CD14-positive monocyte (primary cell): ENCODE results near the gene CDK4. TPM values are rescaled to one million over a fixed set of nuclear protein-coding genes. Genes with fewer than 3 reads are reported as not detected.

Experiments used
- DNase-seq, 3 donors: peaks; one replicate each; pipeline ENCODE4 v3.0.0-alpha.2; 2011 to 2022
- H2AFZ ChIP-seq: 2 replicates; pipeline ENCODE4 v1.6.0; 2012; ENCODE audit warnings: mild to moderate bottlenecking, low read depth, low read length, inconsistent platforms; ENCODE audit not compliant: insufficient read depth, poor library complexity, severe bottlenecking
- H3K27ac ChIP-seq, 2 donors: 1 replicate in 1 of 2; 2 replicates in 1 of 2; pipeline ENCODE4 v1.5.1; 2012 to 2013; ENCODE audit warnings: low read length in 2 of 2, control low read depth in 1 of 2, inconsistent platforms in 1 of 2, low read depth in 1 of 2, mild to moderate bottlenecking in 1 of 2
- H3K27me3 ChIP-seq, 2 donors: one replicate each; pipeline versions ENCODE4 v1.6.0 to v1.6.1; 2011 to 2013; ENCODE audit warnings: low read length in 2 of 2; ENCODE audit not compliant: control insufficient read depth in 2 of 2, insufficient read depth in 2 of 2
- H3K36me3 ChIP-seq, 2 donors: replicated peaks in 1 of 2; 1 replicate in 1 of 2; 2 replicates in 1 of 2; pipeline versions ENCODE4 v1.5.1 to v1.6.1; 2012 to 2013; ENCODE audit warnings: low read length in 2 of 2, control low read depth in 1 of 2, inconsistent platforms in 1 of 2, mild to moderate bottlenecking in 1 of 2; ENCODE audit not compliant: insufficient read depth in 2 of 2, control insufficient read depth in 1 of 2
- H3K4me1 ChIP-seq, 2 donors: 1 replicate in 1 of 2; 2 replicates in 1 of 2; pipeline versions ENCODE4 v1.5.1 to v1.6.1; 2012 to 2013; ENCODE audit warnings: low read length in 2 of 2, control low read depth in 1 of 2, inconsistent platforms in 1 of 2, mild to moderate bottlenecking in 1 of 2, moderate library complexity in 1 of 2; ENCODE audit not compliant: insufficient read depth in 2 of 2, control insufficient read depth in 1 of 2
- H3K4me2 ChIP-seq: replicated peaks from 2 replicates; pipeline ENCODE3; 2012; ENCODE audit warnings: low read length, moderate library complexity, mild to moderate bottlenecking; ENCODE audit not compliant: poor library complexity, severe bottlenecking; ENCODE audit errors: extremely low read depth
- H3K4me3 ChIP-seq, 3 experiments: fragments of 200-600 bp in 1 of 3; sonication (generic) in 1 of 3; replicated peaks in 1 of 3; 1 replicate in 2 of 3; 2 replicates in 1 of 3; pipeline ENCODE4 v1.5.1; 2011 to 2013; ENCODE audit warnings: low read length in 3 of 3, mild to moderate bottlenecking in 3 of 3, control low read depth in 2 of 3, low read depth in 2 of 3, inconsistent platforms in 1 of 3, moderate library complexity in 1 of 3
- H3K79me2 ChIP-seq: 2 replicates; pipeline ENCODE4 v1.6.0; 2012; ENCODE audit warnings: mild to moderate bottlenecking, control low read depth, inconsistent platforms, low read length, moderate library complexity; ENCODE audit not compliant: insufficient read depth
- H3K9ac ChIP-seq: 2 replicates; pipeline ENCODE4 v1.6.0; 2017; ENCODE audit warnings: low read length, mild to moderate bottlenecking; ENCODE audit not compliant: insufficient read depth, poor library complexity, severe bottlenecking
- H3K9me3 ChIP-seq, 2 donors: replicated peaks in 1 of 2; 1 replicate in 1 of 2; 2 replicates in 1 of 2; pipeline versions ENCODE4 v1.5.1 to v1.6.1; 2012 to 2013; ENCODE audit warnings: low read length in 2 of 2, control low read depth in 1 of 2; ENCODE audit not compliant: control insufficient read depth in 1 of 2, insufficient read depth in 1 of 2
- H4K20me1 ChIP-seq: 2 replicates; pipeline ENCODE4 v1.6.0; 2012; ENCODE audit warnings: mild to moderate bottlenecking, low read length, control low read depth, moderate library complexity; ENCODE audit not compliant: insufficient read depth
- H3K27ac Mint-ChIP-seq, 7 donors: one replicate each; pipeline ENCODE4 v1.8.0; 2020; ENCODE audit warnings: mild to moderate bottlenecking in 7 of 7, mixed read lengths in 7 of 7, moderate library complexity in 6 of 7, inconsistent platforms in 2 of 7
- H3K27me3 Mint-ChIP-seq, 3 donors: one replicate each; pipeline ENCODE4 v1.8.0; 2021 to 2022; ENCODE audit warnings: low read depth in 3 of 3, mild to moderate bottlenecking in 3 of 3, mixed read lengths in 3 of 3, moderate library complexity in 3 of 3, inconsistent platforms in 1 of 3
- H3K36me3 Mint-ChIP-seq, 2 donors: one replicate each; pipeline ENCODE4 v1.8.0; 2020; ENCODE audit warnings: mixed read lengths in 2 of 2, inconsistent platforms in 1 of 2, mild to moderate bottlenecking in 1 of 2
- H3K4me1 Mint-ChIP-seq: one replicate; pipeline ENCODE4 v1.8.0; 2020; ENCODE audit warnings: mild to moderate bottlenecking, mixed read lengths
- H3K4me3 Mint-ChIP-seq, 2 donors: one replicate each; pipeline ENCODE4 v1.8.0; 2020; ENCODE audit warnings: mild to moderate bottlenecking in 2 of 2, mixed read lengths in 2 of 2, moderate library complexity in 1 of 2
- H3K9me3 Mint-ChIP-seq, 7 donors: one replicate each; pipeline ENCODE4 v1.8.0; 2020 to 2022; ENCODE audit warnings: mixed read lengths in 7 of 7, mild to moderate bottlenecking in 6 of 7, moderate library complexity in 6 of 7, inconsistent platforms in 2 of 7
- CTCF ChIP-seq: fragments of 200-600 bp; IDR thresholded peaks from one replicate; pipeline ENCODE4 v1.8.0; 2022; ENCODE audit warnings: antibody characterized with exemption, mild to moderate bottlenecking
- WGBS: methylation state at CpG from one replicate; pipeline ENCODE4 v1.1.5; 2013; ENCODE audit warnings: missing lambda C conversion rate; ENCODE audit not compliant: insufficient coverage; 5-methylcytosine and 5-hydroxymethylcytosine counted together
- intact Hi-C, 2 donors: fragments of 100-400 bp; cut with micrococcal nuclease; formaldehyde crosslinking; loops; one replicate each; pipeline versions ENCODE4 v1.15.0 to v1.15.1; 2023
- polyA plus RNA-seq, 3 donors: library from polyadenylated mRNA; depleted of rRNA in 1 of 3; unstranded in 2 of 3; stranded (reverse) in 1 of 3; fragments of 300-500 nt in 2 of 3; fragments of >200 nt in 1 of 3; fragmentation: Illumina TruSeq in 2 of 3; gene quantifications; 1 replicate in 2 of 3; 2 replicates in 1 of 3; pipeline ENCODE4 v1.2.3, GENCODE V29; 2012 to 2021

CDK4 gene
- polyA plus RNA-seq, 3 donors, result 26.2 to 38.4 (median 27.4) TPM

- no peak overlapping the region for H3K4me3 Mint-ChIP-seq
- H3K4me2 ChIP-seq, result no peak overlapping the region
These were observed 10.4 kb upstream of the CDK4 start for GRCh38 chr12:57762463-57762862.

GRCh38 chr12:57761391-57761998 lies 9.4 kb upstream of the CDK4 start:
- peaks cover 0 to 15% (median 6%) of the 10 kb centered on the region in 7 donors for H3K9me3 Mint-ChIP-seq
- H4K20me1 ChIP-seq, result no peaks in the 10 kb centered on the region
- H3K27me3 Mint-ChIP-seq, result peaks cover 35 to 38% (median 37%) of the 10 kb centered on the region in 3 donors
- TF ChIP-seq CTCF, result no peak
- peaks cover 27 to 38% of the 10 kb centered on the region in 2 donors for H3K27me3 ChIP-seq
- H3K36me3 Mint-ChIP-seq, result peaks cover 14% of the 10 kb centered on the region in 2 donors
- H3K4me3 Mint-ChIP-seq, result no peak overlapping the region
- H3K27ac ChIP-seq, result no peak overlapping the region
- DNase-seq, result no peak
- no peak overlapping the region for H2AFZ ChIP-seq
- intact Hi-C loops, result no loop called here
- no peak overlapping the region for H3K4me3 ChIP-seq
- H3K36me3 ChIP-seq, result peaks cover 6 to 14% of the 10 kb centered on the region in 2 donors
- H3K4me2 ChIP-seq, result no peak overlapping the region
- whole genome bisulfite sequencing, result 100% methylated on average over 2 of the region's 4 CpGs
- H3K9me3 ChIP-seq, result peaks cover 0 to 3% of the 10 kb centered on the region in 2 donors
- no peaks in the 10 kb centered on the region for H3K79me2 ChIP-seq
- H3K27ac Mint-ChIP-seq, result no peak overlapping the region
- no peak overlapping the region for H3K9ac ChIP-seq
- H3K4me1 Mint-ChIP-seq, result peaks cover 30% of the 10 kb centered on the region
- H3K4me1 ChIP-seq, result peaks cover 28 to 29% of the 10 kb centered on the region in 2 donors

More at GRCh38 chr12:57762463-57762862, 10.4 kb upstream of the CDK4 start:
- no peak overlapping the region for H3K9ac ChIP-seq
- intact Hi-C loops, result no loop called here
- peaks cover 14% of the 10 kb centered on the region in 2 donors for H3K36me3 Mint-ChIP-seq
- WGBS, result 92% methylated on average over 2 of the region's 2 CpGs
- no peak overlapping the region for H3K27ac ChIP-seq
- no peaks in the 10 kb centered on the region for H4K20me1 ChIP-seq
- H3K36me3 ChIP-seq, result peaks cover 6 to 14% of the 10 kb centered on the region in 2 donors
- peaks cover 0 to 18% (median 6%) of the 10 kb centered on the region in 7 donors for H3K9me3 Mint-ChIP-seq
- peaks cover 28 to 29% of the 10 kb centered on the region in 2 donors for H3K4me1 ChIP-seq
- no peaks in the 10 kb centered on the region for H3K79me2 ChIP-seq
- peaks cover 29% of the 10 kb centered on the region for H3K4me1 Mint-ChIP-seq
- DNase-seq, result no peak
- no peak overlapping the region for H2AFZ ChIP-seq
- TF ChIP-seq CTCF, result no peak
- H3K27me3 Mint-ChIP-seq, result peaks cover 45 to 47% (median 46%) of the 10 kb centered on the region in 3 donors
- H3K9me3 ChIP-seq, result peaks cover 0 to 12% of the 10 kb centered on the region in 2 donors
- H3K27me3 ChIP-seq, result peaks cover 36 to 48% of the 10 kb centered on the region in 2 donors
- no peak overlapping the region for H3K27ac Mint-ChIP-seq
- H3K4me3 ChIP-seq, result no peak overlapping the region
